ENCODE data around the gene ENC1. TPM values are rescaled to one million over a fixed set of nuclear protein-coding genes. Genes with fewer than 3 reads are reported as not detected.
A peak's percentile ranks its signal among the peaks of the same experiment; 100 is the strongest.

ENC1 gene
- total and polyA plus RNA-seq, 3 donors from 2014 or later: 28.3 to 153 (median 89.7) TPM

- Histone ChIP-seq H3K27me3 (no peaks in the 10 kb centered on the region), H3K9me3 (no peaks in the 10 kb centered on the region), H3K4me3 (no peak overlapping the region), H3K27ac (peak overlapping the region in 1 of 2 donors; percentile 17), H3K36me3 (ENCODE audit: low read depth, missing control alignments) (no peaks in the 10 kb centered on the region), H3K4me1 (peaks cover 8% of the 10 kb centered on the region)
- intact Hi-C loops (cut with DNase I; ENCODE audit: low total_unique reads): no loop called here
- 86 to 87% methylated on average over 8 of the region's 8 CpGs for WGBS, 2 donors
- no peak for DNase-seq
- TF ChIP-seq POLR2A (IDR thresholded peaks at IDR 0.05) (no peak), CTCF (IDR thresholded peaks at IDR 0.05) (no peak)
Observed at GRCh38 chr5:74624931-74625505, 15.5 kb downstream of the ENC1 start.

GRCh38 chr5:74624501-74624900 lies 16.0 kb downstream of the ENC1 start:
- DNase-seq: no peak
- no peak overlapping the region for H3K4me3 ChIP-seq
- no peak for TF ChIP-seq CTCF (IDR thresholded peaks at IDR 0.05)
- TF ChIP-seq POLR2A (IDR thresholded peaks at IDR 0.05): no peak
- H3K27ac ChIP-seq: no peak overlapping the region
- H3K9me3 ChIP-seq: no peaks in the 10 kb centered on the region
- intact Hi-C loops (cut with DNase I; ENCODE audit: low total_unique reads): no loop called here
- H3K4me1 ChIP-seq: peaks cover 8% of the 10 kb centered on the region
- H3K27me3 ChIP-seq: no peaks in the 10 kb centered on the region
- no peaks in the 10 kb centered on the region for H3K36me3 ChIP-seq (ENCODE audit: low read depth, missing control alignments)
- 93 to 97% methylated on average over 4 of the region's 4 CpGs for WGBS, 2 donors

- no peaks in the 10 kb centered on the region for H3K27me3 ChIP-seq
- intact Hi-C loops (cut with DNase I; ENCODE audit: low total_unique reads): no loop called here
- TF ChIP-seq POLR2A (IDR thresholded peaks at IDR 0.05) (no peak), CTCF (IDR thresholded peaks at IDR 0.05) (no peak)
- no peak overlapping the region for H3K4me3 ChIP-seq
- no peak overlapping the region for H3K27ac ChIP-seq
- peaks cover 8% of the 10 kb centered on the region for H3K4me1 ChIP-seq
- DNase-seq: no peak
- no peaks in the 10 kb centered on the region for H3K36me3 ChIP-seq (ENCODE audit: low read depth, missing control alignments)
- no peaks in the 10 kb centered on the region for H3K9me3 ChIP-seq
- WGBS, 2 donors: 75 to 80% methylated on average over 5 of the region's 5 CpGs
Observed at GRCh38 chr5:74623748-74624408, 16.6 kb downstream of the ENC1 start.

- no peak for DNase-seq
- WGBS, 2 donors: 62 to 80% methylated on average over 3 of the region's 3 CpGs
- Histone ChIP-seq H3K36me3 (ENCODE audit: low read depth, missing control alignments) (no peaks in the 10 kb centered on the region), H3K27me3 (no peaks in the 10 kb centered on the region), H3K4me1 (peaks cover 8% of the 10 kb centered on the region), H3K9me3 (no peaks in the 10 kb centered on the region), H3K4me3 (no peak overlapping the region), H3K27ac (no peak overlapping the region)
- intact Hi-C loops (cut with DNase I; ENCODE audit: low total_unique reads): no loop called here
- TF ChIP-seq POLR2A (IDR thresholded peaks at IDR 0.05): no peak
- TF ChIP-seq CTCF (IDR thresholded peaks at IDR 0.05): no peak
Observed at GRCh38 chr5:74623006-74623611, 17.4 kb downstream of the ENC1 start.
